Lung (tissue), 12 donors: ENCODE data around the gene EDAR. TPM values are rescaled to one million over a fixed set of nuclear protein-coding genes. Genes with fewer than 3 reads are reported as not detected.

Experiments
- ATAC-seq: fragments of 200-7000 bp; cut with Tn5 transposase; one replicate; pipeline ENCODE4 v1.9.1; 2020; ENCODE audit warnings: moderate number of reproducible peaks; ENCODE audit not compliant: insufficient read depth, low FRiP score
- DNase-seq, 3 donors: peaks; one replicate each; pipeline ENCODE4 v3.0.0-alpha.2; 2013 to 2017
- H3K27ac ChIP-seq, 2 donors: one replicate each; pipeline ENCODE4 v1.5.1; 2013; ENCODE audit warnings: mild to moderate bottlenecking in 2 of 2, moderate library complexity in 2 of 2, control low read depth in 1 of 2, inconsistent platforms in 1 of 2, low read depth in 1 of 2, low read length in 1 of 2
- H3K27me3 ChIP-seq, 3 donors: one replicate each; pipeline ENCODE4 v1.5.1; 2013; ENCODE audit warnings: low read length in 2 of 3; ENCODE audit not compliant: control insufficient read depth in 3 of 3, insufficient read depth in 3 of 3
- H3K36me3 ChIP-seq, 4 donors: one replicate each; pipeline ENCODE4 v1.5.1; 2013; ENCODE audit warnings: low read length in 4 of 4, mild to moderate bottlenecking in 1 of 4, moderate library complexity in 1 of 4; ENCODE audit not compliant: control insufficient read depth in 4 of 4, insufficient read depth in 4 of 4
- H3K4me1 ChIP-seq, 5 donors: one replicate each; pipeline ENCODE4 v1.5.1; 2013; ENCODE audit warnings: low read length in 5 of 5, mild to moderate bottlenecking in 2 of 5, moderate library complexity in 1 of 5; ENCODE audit not compliant: control insufficient read depth in 5 of 5, insufficient read depth in 5 of 5
- H3K4me3 ChIP-seq: one replicate; pipeline ENCODE4 v1.5.1; 2013; ENCODE audit warnings: mild to moderate bottlenecking, control low read depth, moderate library complexity
- H3K9ac ChIP-seq, 2 donors: one replicate each; pipeline ENCODE4 v1.5.1; 2013; ENCODE audit warnings: low read length in 2 of 2, control low read depth in 1 of 2; ENCODE audit not compliant: insufficient read depth in 1 of 2
- H3K9me3 ChIP-seq, 4 donors: one replicate each; pipeline ENCODE4 v1.5.1; 2013; ENCODE audit warnings: low read length in 3 of 4, mild to moderate bottlenecking in 1 of 4, moderate library complexity in 1 of 4; ENCODE audit not compliant: control insufficient read depth in 4 of 4, insufficient read depth in 3 of 4
- CTCF ChIP-seq: IDR thresholded peaks from 2 replicates; pipeline ENCODE4 v1.5.1; 2012; ENCODE audit warnings: mild to moderate bottlenecking; ENCODE audit errors: control extremely low read depth, extremely low read depth
- WGBS, 2 donors: extraction: QIAGEN DNeasy Blood & Tissue Kit; methylation state at CpG; one replicate each; pipeline ENCODE4 v1.1.7; 2013; 5-methylcytosine and 5-hydroxymethylcytosine counted together
- polyA plus RNA-seq, 2 donors: library from polyadenylated mRNA; stranded (reverse); fragments of 200-250 nt; gene quantifications; one replicate each; pipeline ENCODE4 v1.2.1, GENCODE V29; 2013
- total RNA-seq, 2 donors: library from RNA; depleted of rRNA in 1 of 2; stranded (reverse); fragments of >200 nt in 1 of 2; gene quantifications; one replicate each; pipeline ENCODE4 v1.2.1, GENCODE V29; 2014 to 2021
- donor health status: control.
- donor health status: control.
- donor health status: Bipolar disorder and iron deficiency.
- donor health status: healthy.
- donor health status: DM: yes; HTN: yes; CAD: no.

The EDAR gene
- total and polyA plus RNA-seq, 4 donors: 0.02 to 0.37 (median 0.10) TPM; not detected in 1

GRCh38 chr2:108971661-108972566, 17.1 kb downstream of the EDAR start:
- no peak for TF ChIP-seq CTCF
- Histone ChIP-seq H3K27ac (no peak overlapping the region), H3K9me3 (no peaks in the 10 kb centered on the region), H3K36me3 (no peaks in the 10 kb centered on the region), H3K27me3 (no peaks in the 10 kb centered on the region), H3K4me1 (peaks cover 0 to 16% (median 0%) of the 10 kb centered on the region in 5 donors), H3K4me3 (no peak overlapping the region), H3K9ac (no peak overlapping the region)
- 81 to 95% methylated on average over 21 to 22 of the region's 22 CpGs for WGBS, 2 donors
- DNase-seq (no peak), ATAC-seq (no peak)

- Histone ChIP-seq H3K36me3 (no peaks in the 10 kb centered on the region), H3K9me3 (peaks cover 0 to 2% (median 0%) of the 10 kb centered on the region in 4 donors), H3K27me3 (no peaks in the 10 kb centered on the region), H3K9ac (no peak overlapping the region), H3K4me3 (no peak overlapping the region), H3K4me1 (peaks cover 0 to 24% (median 0%) of the 10 kb centered on the region in 5 donors), H3K27ac (no peak overlapping the region)
- 71 to 82% methylated on average over 1 of the region's 1 CpG for WGBS, 2 donors
- ATAC-seq (no peak), DNase-seq (no peak)
- TF ChIP-seq CTCF: no peak
These were observed 18.7 kb downstream of the EDAR start for GRCh38 chr2:108970369-108970768.

GRCh38 chr2:108969856-108970255, 19.2 kb downstream of the EDAR start:
- Histone ChIP-seq H3K4me3 (no peak overlapping the region), H3K27ac (no peak overlapping the region), H3K27me3 (no peaks in the 10 kb centered on the region), H3K9ac (no peak overlapping the region), H3K4me1 (peaks cover 0 to 24% (median 0%) of the 10 kb centered on the region in 5 donors), H3K9me3 (peaks cover 0 to 2% (median 0%) of the 10 kb centered on the region in 4 donors), H3K36me3 (no peaks in the 10 kb centered on the region)
- no peak for ATAC-seq
- no peak for DNase-seq
- 90% methylated on average over 6 of the region's 6 CpGs for WGBS, 2 donors
- no peak for TF ChIP-seq CTCF
